HG02840 (cell line): ENCODE data around the gene TM4SF5.

ENCODE experiments used
- ATAC-seq: cut with Tn5 transposase; IDR thresholded peaks from one replicate; pipeline ENCODE4 v1.9.1; 2021; ENCODE audit warnings: mild to moderate bottlenecking, moderate library complexity, moderate number of reproducible peaks; ENCODE audit not compliant: unreplicated experiment, low FRiP score

Gene TM4SF5, protein sequence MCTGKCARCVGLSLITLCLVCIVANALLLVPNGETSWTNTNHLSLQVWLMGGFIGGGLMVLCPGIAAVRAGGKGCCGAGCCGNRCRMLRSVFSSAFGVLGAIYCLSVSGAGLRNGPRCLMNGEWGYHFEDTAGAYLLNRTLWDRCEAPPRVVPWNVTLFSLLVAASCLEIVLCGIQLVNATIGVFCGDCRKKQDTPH

DNA sequence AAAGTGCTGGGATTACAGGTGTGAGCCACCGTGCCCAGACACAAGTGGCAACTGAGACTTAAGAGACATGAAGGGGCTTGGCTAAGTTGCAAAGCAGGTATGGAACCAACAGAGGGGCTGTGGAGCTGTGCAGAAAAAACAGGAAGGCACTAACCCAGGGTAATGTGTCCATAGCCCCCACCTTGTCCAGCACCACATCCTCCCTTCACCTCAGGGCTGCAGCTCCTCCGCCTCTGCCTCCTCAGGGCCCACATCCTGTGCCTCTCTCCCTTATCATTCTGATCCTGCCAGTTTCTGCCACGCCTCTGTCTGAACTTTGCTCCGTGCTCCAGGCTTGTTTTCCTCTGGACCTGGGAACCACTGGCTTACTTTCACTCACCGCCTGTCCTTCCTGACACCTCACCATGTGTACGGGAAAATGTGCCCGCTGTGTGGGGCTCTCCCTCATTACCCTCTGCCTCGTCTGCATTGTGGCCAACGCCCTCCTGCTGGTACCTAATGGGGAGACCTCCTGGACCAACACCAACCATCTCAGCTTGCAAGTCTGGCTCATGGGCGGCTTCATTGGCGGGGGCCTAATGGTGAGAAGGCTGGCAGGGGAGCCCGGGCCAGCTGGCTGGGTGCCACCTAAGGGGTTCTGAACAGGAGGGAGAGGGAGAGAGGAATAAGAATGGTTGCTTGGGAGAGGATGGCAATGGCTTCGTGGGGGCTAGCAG, at the start of gene TM4SF5:
TM4SF5 (plus strand) TSS at position 368 of the 716 bp plus-strand sequence; CDS start at position 405, 37 bp downstream.
- no peak for ATAC-seq

DNA sequence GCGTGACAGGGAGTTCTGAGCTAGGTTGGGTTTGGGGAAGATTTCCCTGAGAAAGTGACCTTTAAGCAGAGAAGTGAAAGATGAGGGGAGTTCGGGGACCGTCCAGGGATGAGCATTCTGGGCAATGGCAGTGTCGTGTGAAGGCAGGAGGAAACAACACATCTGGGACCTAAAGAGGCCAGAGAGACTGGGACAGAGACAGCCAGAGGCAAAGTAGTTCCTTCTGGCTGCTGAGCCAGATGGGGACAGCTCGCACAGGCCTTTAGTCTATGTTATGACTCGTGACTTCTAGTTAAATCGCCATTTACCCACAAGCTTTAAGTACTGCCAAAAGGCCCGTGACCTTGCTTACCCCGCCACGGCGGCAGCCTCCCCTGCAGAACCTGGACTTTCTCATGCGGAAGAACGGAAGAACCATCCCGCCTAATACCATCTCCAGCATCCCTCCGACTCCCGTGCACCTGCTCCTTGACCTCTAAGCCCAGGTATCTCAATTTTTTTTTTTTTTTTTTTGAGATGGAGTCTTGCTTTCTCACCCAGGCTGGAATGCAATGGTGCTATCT, 48.9 kb upstream of the TM4SF5 start:
- ATAC-seq = no peak

DNA sequence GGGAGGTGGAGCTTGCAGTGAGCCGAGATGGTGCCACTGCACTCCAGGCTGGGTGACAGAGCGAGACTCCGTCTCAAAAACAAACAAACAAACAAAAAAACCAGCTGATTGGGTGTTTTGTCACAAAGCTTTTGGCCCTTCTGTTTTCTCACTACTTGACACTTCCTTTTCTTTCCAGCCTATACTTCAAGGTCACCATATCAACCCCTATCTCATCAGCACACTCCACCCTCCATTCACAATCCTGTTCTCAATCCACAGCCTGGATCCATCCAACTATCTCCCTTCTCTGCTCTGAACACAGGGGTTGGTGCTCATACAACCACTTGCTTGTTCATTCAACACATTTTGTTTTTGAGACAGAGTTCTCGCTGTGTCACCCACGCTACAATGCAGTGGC, 47.0 kb upstream of the TM4SF5 start:
- ATAC-seq = no peak

DNA sequence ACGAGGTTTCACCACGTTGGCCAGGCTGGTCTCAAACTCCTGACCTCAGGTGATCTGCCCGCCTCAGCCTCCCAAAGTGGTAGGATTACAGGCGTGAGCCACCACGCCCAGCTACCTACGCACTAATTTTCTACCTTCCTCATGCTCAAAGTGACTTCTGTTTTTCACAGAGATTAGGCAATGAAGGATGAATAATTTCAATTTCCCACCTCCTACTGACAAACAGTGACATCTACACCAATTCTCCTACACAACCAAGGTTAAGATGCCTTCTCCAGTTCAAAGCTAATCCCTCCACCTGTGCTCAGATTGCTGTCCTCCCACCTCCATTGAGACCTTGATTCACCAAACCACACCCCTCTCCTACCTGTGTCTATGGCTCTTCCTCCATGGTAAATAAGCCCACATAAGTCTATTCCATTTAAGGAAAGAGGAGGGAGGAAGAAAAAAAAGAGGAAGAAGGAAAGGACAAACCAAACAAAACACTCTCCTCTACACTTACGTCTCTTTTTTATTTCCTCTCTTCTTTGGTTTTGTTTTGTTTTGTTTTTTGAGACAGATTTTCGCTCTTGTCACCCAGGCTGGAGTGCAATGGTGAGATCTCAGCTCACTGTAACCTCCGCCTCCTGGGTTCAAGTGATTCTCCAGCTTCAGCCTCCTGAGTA, 45.9 kb upstream of the TM4SF5 start:
- ATAC-seq = no peak

DNA sequence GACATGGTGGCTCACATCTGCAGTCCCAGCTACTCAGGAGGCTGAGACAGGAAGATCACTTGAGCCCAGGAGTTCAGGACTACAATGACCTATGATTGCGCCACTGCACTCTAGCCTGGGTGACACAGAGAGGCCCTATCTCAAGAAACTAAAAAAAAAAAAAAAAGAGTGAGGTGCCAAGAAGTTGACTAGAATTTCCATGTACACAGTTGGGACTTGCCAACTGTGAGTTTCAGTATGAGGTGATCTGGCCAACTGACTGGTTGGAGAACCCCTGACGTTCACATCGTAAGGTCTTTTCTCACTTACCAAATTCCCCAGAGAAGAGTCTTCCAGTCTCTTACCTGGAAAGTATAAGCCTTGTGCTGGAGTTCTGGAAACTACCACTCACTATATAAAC, 43.6 kb upstream of the TM4SF5 start:
- ATAC-seq = no peak

DNA sequence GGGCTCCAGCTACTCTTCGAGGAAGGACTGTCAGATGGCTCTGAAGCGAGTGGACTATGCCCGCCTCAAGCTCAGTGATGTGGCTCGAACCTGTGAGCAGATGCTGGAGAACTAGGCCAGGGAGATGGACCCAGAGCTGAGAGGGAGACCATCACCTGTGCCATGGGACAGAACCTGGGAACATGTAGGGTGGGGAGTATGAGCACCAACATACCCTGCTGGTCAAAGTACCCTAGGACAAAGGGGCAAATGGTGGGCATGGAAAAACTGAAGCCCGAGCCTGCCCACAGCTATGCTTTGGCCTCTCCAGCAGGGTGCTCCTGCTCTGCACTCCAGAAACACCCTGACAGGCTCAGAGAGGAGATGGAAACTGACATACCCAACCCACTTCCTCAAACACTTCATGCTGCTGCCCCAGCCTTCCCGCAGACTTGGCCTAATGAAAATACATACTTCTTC, 38.6 kb upstream of the TM4SF5 start:
- ATAC-seq = no peak

DNA sequence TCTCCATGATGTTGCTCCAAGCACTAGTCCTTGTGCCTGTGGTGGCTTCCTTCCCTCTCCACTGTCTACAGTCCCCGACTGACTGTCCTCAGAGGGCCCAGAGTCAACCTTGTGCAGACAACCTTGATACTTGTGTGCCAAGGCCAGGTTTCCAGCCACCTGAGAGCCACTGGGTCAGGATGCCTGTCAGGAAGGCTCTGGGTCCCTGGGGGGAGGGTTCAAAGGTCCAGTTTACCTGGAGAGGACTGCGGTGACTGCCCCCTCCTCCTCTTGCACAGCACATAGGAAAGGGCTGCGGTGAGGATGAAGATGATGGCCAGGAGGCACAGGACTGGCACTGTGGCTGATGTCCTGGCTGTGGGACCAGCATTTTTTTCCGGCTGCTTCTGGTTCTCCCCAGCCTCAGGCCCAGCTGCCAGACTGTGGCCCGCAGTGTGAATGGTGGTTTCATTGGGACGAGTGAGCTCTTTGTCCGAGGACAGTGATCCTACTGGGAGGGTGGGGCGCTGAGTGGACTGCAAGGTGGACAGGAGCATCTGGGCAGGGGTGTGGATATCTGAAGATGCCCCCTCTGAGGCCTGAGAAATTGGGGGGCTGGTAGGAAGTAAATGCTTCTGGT, 36.7 kb upstream of the TM4SF5 start:
- no peak for ATAC-seq

DNA sequence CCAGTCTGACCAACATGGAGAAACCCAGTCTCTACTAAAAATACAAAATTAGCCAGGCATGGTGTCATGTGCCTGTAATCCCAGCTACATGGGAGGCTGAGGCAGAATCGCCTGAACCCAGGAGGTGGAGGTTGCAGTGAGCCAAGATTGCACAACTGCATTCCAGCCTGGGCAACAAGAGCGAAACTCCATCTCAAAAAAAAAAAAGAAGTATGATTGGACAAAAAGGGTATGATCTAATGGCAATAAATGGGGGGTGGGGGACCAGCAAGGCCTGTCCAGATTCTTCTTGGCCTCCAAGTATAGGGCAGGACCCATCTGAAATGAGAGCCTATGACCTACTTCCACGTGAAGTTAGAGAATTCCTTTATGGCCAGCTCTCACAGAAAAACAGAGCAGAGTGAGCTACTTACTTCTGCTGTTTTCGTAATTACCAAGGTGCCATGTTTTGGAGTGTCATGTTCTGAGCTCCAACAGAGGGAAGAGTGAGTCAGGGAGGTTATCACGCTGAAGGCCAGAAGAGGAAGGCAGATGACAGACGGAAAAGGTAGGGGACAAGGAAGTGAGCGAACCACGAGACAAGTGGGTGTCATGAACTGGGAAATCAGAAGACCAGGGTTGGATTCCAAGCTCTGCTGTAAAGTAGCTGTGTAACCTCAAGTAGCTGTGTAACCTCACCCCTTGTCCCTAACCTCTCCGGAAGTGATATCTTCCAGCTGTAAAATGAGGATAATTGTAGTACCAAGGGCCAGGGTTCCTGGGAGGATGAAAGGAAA, 35.6 kb upstream of the TM4SF5 start:
- ATAC-seq = no peak

DNA sequence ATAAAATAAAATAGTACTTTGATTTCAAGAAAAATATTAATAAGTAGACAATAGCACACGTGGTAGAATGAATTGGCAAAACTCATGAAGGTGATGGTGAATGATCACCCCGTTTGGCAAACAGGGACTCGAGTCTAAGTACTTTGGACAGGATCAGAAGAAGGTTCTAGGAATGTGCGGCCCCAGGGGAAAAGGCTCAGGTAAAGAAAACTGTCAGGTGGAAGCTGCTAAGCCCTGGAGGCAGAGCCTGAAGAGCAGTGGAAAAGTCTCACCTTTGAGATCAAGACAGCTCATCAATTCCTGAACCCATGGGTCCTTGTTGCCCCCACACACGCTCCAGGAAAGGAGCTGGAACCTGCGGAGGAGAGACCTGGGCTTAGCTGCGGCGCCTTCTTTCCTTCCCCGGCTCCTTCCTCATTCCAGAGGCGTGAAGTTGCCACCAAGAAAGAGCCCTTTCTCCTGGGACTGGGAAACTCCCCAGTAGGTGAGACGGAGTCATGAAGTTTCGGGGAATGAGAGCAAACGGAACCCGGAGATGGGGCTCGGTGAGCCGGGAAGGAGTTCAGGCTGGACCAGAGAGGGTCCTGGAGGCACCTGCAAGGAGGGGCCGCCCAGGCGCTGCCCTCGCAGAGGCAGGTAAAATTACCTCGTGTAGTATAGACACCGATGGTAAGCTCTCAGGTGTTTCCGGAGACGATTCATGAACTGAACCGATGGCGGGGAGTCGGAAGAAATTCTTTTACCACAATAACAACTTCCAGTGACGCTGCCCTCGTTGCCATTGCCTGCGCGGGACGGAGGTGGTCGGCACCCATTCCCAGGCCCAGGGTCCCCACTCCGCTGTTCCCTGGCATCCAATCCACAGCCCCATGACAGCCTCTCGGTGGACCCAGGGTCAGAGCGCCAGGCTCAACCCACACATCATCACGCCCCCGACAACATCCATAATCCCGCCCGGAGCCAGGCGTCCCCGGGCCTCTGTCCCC, 33.3 kb upstream of the TM4SF5 start:
- ATAC-seq = no peak

DNA sequence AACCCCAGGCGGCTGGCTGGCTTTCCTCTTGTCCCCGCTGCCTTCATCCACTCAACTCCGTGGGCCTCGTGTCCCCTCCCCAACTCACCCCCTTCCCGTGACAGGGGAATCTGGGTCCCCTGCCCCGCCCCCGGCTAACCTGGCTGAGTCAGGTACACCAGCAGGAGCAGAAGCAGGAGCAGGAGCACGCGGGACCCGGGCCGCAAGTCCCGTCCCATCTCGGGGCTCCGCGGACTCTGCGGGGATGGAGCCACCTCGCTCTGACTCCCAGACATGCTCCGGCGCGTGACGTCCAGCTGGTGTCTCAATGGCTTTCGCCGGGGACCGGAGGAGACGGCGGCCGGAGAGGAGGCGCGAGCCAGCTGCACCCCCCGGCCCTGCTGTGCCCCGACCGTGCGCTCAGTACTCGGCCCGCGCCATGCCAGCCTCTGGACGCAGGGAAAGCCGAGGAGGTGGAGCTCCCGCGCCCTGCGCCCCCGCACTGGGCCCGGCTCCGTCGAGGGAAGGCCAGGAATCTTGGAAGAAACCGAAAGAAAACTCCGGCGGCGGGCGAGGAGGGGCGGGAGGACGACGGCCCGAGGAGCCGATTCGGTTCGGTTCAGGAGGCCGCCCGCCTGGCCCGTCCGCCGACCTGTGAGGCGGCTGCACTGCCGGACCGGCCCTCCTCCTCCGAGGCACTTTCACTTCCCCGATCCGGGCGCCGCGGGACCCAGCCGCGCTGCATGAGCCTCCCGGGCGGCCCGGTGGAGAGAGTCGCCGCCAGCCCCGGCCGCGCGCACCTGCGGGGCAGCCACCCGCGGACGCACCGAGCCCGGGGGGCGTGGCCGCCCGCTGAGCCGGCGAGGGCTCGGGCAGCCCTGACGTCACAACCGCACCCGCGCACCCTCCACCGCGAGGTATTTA, 32.3 kb upstream of the TM4SF5 start, which contains the start of the genes CXCL16 and ZMYND15:
CXCL16 (minus strand) TSS at position 807 of the 903 bp plus-strand sequence; CDS start at position 218, 589 bp downstream.
ZMYND15 (plus strand) TSS at position 712 of the 903 bp plus-strand sequence. CDS start 716 bp downstream, outside the sequence.
- ATAC-seq = no peak

DNA sequence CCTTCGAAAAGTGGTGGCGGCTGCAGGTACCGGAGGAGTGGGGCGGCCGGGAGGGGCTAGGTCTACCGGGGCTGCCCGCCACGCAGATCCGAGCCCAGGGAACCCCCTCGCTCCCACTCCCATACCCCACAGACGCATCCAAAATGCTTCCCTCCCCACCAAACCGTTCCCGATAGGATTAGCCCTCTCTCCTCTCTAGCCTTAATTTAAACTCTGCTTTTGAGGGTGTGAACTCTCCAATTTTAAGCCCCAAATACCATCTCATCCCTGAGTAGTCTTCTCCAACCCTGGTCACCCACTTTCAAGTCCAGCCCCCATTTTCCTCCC, 31.7 kb upstream of the TM4SF5 start:
- ATAC-seq = no peak

DNA sequence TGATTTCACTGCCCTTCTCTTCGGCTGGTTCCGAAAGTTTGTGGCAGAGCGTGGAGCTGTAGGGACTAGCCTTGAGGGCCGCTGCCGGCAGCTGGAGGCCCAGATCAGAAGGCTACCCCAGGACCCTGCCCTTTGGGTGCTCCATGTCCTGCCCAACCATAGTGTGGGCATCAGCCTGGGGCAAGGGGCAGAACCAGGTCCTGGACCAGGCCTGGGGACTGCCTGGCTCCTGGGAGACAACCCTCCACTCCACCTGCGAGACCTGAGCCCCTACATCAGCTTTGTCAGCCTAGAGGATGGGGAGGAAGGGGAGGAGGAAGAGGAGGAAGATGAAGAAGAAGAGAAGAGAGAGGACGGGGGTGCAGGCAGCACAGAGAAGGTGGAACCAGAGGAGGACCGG, 31.1 kb upstream of the TM4SF5 start:
- ATAC-seq = no peak

DNA sequence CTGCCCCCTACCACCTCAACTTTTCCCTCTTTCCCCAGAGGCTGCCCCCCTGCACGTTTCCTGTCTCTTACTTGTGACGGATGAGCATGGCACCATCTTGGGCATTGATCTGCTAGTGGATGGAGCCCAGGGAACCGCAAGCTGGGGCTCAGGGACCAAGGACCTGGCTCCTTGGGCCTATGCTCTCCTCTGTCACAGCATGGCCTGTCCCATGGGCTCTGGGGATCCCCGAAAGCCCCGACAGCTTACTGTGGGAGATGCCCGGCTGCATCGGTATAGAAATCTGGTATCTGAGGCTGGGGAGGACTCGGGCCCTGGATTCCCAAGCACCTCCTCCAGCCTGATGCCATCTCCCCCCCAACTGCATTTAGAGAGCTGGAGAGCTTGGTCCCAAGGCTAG, 30.1 kb upstream of the TM4SF5 start:
- ATAC-seq = no peak

DNA sequence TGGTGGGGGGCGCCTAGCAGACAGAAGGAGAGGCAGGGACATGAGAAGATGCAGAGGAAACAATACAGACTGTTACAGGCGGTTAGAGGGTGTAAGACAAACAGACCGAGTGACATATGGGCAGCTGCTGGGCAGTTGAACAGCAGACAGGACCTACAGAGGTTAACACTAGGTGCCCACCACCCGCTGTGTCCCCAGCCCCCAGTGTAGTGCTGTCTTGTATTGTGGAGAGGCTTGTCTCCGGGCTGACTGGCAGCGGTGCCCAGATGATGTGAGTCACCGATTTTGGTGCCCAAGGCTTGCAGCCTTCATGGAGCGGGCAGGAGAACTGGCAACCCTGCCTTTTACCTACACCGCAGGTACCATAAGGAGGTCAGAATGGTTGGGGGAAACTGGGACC, 29.6 kb upstream of the TM4SF5 start:
- no peak for ATAC-seq

DNA sequence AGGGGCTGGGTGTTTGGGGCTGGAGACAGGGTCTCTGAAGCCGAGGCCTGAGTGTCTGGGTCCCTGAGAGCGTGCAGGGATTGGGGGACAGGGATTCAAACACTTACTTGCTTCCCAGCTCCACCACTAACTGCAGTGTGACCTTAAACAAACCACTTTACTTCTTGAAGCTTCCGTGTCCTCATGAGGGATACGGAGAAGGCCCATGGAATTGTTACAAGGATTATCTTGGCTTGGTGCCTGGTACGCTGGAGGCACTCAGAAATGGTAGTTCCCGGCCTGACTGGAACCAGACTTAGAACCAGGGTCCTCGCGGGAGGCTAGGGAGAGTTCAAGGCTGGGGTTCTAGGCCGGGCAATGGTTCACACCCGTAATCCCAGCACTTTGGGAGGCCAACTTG, 29.1 kb upstream of the TM4SF5 start:
- no peak for ATAC-seq

DNA sequence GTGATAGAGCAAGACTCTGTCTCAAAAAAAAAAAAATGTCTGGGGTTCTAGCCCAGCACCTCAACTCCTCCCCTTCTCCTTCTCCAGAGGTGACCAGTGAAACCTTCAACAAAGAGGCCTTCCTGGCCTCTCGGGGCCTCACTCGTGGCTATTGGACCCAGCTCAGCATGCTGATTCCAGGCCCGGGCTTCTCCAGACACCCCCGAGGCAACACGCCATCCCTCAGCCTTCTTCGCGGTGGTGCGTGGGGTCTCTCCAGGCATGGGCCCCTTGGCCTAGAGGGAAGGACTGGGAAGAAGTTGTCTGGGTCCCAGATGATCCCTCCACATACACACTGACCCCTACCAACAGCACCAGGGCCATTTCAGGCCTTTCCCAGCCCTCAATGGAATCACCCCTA, 28.5 kb upstream of the TM4SF5 start:
- ATAC-seq = no peak

DNA sequence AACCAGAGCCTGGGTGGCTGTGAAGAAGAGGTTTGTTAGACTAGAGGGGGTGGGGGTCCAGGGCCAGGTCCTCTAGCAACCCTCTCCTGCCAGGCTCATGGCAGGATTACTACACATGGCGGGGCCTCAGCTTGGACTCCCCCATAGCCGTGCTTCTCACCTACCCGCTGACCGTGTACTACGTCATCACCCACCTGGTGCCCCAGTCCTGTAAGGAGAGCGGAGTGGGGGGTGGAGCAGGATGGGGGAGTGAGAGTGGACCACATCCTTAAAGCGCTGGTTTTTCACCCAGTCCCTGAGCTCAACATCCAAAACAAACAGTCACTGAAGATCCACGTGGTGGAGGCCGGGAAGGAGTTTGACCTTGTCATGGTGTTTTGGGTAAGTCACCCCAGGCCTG, 27.8 kb upstream of the TM4SF5 start:
- ATAC-seq = no peak
